Activated CD4-positive, CD25-positive, alpha-beta regulatory T cell treated with anti-CD3 and anti-CD28 coated beads, Interleukin-2, amount 50 U/mL, for 16 hours (primary cell): ENCODE data around the gene UNC13D.
"Not testable (repeated sequence)": the region's sequence is repeated elsewhere in the genome, so short reads cannot be mapped to it uniquely, and the experiment has no call there.

Experiments used
- DNase-seq: peaks from one replicate; pipeline ENCODE4 v3.0.0-alpha.2; 2020; ENCODE audit warnings: low read depth, low spot score

Gene UNC13D

DNA sequence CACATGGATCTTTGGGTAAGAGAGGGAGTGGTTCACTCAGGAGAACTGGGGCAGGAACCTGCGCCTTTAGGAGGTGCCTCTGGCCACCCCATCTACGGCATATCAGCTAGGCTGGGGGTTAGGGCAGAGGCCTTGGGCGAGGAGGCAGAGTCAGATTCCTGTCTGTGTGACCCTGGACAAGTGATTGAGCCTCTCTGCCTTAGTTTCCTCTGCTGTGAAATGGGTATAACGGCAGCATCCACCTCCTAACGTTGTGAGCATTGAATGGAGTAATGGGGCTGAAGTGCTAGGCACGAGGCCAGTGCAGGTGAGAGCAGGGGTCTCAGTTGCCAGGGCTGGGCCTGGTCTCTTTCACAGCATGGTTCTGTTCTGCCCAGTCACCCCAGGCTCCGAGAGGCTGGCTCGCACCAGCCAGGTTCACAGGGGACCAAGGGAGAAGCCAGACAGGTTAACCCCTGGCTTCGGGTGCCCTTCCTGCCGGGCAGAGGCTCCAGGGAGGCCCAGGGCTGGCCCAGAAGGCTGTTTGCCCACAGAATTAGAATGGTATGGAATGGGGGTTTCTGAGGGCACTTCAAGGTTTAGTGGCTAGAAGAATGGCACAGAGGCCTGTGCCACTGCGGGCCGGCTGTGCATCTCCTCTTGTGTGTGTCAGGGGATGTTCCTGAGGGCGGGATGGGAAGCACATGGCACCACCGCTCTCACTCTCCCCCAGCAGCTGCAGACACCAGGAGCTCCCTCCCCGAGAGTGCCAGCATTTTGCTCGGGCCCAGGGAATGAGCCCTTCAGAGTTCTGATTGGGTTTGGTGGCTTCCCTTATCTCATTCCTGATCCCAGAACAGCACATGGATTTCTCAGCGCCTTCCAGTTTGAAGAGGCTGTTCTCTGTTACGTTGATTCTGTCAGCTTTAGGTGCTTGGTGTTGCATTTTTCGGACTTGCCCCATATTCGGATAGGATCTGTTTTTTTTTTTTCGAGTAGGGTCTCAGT, 23.8 kb downstream of the UNC13D start:
- DNase-seq, result no peak

DNA sequence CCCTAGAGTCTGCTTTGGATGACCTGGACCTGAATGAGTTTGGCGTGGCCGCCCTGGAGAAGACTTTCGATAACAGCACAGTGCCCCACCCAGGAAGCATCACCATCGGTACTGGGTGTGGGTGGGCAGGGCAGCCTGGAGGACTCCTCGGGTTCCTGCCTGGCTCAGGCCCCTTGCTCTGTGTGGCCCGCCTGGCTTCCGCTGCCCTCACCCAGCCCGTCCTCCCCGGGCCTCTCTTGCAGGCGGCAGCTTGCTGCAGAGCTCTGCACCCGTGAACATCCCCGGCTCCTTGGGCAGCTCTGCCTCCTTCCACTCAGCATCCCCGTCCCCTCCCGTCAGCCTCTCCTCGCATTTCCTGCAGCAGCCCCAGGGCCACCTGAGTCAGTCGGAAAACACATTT, 24.5 kb downstream of the UNC13D start:
- no peak for DNase-seq

DNA sequence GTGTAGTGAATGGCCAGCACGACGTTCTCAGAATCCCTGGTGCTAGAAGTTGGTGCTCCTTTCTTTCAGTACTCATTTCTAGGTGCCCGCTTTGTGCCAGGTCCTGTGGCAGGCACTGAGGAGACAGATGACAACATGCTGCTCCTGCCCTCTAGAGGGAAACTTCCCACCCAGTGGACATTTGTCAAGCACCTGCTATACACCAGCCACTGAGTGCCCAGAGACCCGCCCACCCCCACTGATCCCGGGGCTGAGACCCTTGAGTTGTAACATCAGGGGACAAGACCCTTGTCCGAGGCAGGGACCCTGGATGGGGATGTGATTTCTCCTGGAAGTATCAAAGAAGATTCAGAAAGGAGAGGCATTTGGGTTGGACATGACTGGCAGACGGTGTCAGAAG, 25.1 kb downstream of the UNC13D start:
- DNase-seq, result no peak

DNA sequence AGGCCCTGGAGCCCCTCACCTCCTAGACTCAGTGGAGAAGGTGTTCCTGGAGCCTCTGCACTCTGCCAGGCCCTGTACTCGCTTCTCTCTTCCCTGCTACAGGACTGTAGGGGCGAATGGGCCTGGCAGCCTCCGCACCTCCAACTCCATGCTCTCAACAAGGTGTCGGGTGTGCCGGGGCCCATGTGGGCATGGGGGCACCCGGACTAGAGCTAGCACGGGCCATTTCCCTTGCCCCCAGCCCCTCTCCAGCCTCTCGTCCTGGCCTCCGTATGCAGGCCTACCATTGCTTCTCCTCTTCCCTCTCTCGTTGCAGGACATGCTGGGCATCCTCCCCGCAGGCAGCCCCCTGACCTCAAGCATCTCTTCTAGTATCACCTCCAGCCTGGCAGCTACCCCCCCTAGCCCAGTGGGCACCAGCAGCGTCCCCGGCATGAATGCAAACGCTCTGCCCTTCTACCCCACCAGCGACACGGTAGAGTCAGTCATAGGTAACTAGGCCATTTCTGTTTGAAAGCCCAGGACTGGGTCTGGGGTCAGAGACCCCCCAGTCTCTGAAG, 25.8 kb downstream of the UNC13D start:
- no peak for DNase-seq

DNA sequence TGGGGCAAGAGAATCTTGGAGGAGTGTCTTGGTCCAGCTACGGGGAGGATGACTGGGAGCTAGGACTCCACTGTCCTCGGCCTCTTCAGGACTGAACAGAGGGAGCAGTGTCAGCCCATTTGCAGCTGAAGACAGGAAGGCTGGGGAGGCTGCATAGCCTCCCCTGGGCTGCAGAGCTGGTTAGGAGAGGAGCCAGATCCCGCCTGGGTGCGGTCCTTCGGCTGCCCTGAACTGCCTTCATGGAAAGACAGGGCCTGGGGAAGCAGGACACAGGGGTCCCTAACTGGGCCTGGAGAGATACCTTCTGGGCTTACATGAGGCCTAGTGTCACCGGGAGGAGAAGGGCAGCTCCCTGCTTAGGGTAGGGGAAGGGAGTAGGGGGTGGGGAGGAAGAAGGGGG, 26.6 kb downstream of the UNC13D start:
- DNase-seq, result no peak

DNA sequence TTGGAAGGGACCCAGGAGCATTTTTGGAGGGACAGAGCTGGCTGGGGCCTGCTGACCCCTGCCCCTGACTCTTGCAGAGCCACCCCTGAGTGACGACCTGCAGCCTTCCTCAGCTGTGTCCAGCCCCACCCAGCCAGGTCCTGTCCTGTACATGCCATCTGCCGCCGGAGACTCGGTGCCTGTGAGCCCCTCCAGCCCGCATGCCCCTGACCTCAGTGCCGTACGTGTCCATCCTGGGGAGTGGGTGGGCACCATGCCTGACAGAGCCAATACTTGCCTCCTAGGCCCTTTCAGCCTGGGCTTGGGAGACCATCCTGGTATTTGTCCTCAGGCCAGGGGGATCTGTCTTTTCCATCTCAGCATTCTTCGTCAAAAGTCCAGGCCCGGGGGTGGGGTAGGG, 27.5 kb downstream of the UNC13D start:
- DNase-seq, result no peak

DNA sequence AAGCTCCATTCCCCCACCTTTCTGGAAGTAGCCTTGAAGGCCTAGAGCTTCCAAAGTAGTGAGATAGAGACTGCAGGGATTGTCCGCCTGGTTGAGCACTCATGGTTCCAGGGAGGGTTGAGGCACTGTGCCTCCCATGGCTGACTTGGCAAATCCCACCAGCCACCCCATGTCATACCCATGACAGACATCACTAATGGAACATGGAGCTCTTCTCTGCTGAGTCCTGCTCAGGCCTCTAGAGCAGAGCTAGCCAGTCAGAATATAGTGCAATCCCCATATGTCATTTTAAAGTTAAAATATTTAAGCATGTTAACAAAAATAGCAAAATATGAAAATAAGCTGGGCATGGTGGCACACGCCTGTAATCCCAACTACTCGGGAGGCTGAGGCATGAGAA, 28.8 kb downstream of the UNC13D start:
- no peak for DNase-seq

DNA sequence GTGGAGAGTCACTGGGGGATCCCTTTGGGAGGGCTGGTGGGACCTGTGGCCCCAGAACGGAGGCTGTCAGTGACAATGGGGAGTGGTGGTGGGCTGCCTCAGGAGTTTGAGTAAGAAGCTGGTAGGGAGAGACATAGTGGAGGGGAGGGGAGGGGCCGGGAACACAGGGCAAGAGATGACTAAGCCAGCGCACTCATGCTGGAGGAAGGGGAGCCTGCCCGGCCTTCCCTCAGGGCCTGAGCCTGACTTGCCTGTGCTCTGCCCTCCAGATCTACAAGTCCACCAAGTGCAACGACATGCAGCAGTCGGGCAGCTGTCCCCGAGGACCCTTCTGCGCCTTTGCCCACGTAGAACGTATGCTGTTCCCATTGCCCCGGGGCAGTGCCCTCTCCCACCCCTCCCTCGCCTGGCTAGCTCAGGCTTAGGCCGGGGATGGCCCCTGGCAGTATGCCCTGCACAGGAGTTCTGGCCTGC, 29.3 kb downstream of the UNC13D start:
- no peak for DNase-seq

DNA sequence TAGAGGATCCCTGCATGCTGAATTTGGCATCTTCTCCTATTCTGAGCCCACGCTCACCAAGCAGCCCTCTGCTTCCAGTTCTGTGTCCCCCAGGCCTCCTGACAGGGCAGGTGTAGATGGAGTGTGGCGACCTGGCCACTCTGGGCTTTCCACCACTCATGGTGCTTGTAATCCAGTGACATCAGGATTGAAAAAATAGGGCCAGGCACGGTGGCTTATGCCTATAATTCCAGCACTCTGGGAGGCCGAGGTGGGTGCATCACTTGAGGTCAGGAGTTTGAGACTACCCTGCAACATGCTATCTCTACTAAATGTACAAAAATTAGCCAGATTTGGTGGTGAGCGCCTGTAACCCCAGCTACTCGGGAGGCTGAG, 30.2 kb downstream of the UNC13D start:
- no peak for DNase-seq

DNA sequence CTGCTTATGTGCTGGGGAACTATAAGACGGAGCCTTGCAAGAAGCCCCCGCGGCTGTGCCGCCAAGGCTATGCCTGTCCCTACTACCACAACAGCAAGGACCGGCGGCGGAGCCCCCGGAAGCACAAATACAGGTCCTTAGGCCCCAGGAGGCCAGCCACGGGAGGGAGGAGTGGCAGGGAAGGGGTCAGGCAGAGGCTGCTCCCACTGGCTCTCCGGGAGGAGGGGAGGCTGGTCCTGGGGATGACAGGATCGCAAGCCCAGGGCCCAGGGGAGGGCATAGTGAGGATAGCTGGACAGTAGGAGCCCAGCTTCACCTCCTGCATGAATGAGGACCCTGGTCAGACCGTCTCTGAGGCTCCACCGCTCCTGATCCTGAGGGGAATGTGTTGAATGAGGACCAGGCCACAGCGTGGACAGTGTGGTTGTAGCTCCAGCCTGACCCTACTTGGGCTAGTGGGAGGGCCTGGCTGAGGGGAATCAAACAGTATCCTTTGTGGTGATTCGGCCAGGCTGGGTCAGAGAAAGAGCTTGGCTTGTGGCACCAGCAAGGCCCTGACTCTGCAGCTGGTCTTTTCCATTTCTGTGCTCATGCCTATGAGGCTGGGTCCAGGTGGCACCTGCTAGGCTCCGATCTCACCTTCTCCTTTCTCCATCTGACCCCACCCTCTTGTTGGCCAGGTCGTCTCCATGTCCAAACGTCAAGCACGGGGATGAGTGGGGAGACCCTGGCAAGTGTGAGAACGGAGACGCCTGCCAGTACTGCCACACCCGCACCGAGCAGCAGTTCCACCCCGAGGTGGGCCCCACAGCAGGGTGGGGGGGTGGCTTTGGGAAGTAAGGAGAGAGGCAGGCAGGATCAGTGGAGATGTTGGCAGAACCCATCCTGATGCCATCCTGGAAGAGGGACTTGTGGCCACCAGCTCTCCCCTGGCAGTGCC, 30.9 kb downstream of the UNC13D start:
- DNase-seq, result no peak

DNA sequence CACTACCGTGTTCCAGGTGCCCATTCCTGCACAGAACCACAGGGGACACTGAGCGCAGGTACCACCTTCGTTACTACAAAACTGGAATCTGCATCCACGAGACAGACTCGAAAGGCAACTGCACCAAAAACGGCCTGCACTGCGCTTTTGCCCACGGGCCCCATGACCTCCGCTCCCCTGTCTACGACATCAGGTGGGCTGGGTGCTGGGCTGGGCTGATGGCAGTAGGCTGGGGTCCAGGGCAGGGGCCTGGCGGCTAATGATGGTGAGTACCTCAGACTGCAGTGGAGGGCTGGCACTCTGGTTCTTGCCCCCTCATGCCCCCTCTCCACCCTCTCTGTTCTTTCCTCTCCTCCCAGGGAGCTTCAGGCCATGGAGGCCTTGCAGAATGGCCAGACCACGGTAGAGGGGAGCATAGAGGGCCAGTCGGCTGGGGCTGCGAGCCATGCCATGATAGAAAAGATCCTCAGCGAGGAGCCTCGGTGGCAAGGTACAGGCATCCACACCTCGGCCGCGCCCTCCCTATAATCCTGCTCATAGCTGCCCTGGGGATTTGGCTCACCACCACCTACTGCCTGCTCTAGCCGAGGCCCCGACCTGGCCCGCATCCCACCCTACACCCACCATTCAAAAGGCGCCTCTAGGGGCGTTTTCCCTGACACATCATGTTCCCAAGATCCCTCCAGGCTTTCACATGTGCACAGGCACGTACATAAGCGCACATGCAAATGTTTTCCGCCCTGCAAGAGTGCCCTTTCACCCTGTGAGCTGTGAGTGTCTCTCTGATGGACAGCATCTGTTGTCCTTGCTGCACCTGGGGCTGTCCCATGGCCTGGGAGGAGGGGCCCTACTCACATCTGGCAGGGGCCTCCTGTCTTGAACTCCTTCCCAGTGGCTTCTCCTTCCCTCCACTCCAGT, 31.8 kb downstream of the UNC13D start:
- DNase-seq, result no peak

DNA sequence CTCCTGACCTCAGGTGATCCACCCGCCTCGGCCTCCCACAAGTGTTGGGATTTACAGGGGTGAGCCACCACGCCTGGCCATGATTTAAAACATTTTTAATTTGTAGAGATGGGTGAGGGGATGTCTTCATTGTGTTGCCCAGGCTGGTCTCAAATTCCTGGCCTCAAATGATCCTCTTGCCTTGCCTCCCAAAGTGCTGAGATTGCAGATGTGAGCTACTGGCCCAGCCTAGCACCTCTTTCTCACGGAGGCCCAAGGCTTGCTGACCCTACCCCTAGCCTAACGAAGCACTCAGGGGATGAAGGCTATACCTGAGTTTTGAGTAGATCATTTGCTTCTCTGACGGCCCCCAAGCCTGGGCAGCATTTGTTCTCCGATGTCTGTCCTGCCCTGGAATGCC, 33.0 kb downstream of the UNC13D start:
- DNase-seq, result no peak

DNA sequence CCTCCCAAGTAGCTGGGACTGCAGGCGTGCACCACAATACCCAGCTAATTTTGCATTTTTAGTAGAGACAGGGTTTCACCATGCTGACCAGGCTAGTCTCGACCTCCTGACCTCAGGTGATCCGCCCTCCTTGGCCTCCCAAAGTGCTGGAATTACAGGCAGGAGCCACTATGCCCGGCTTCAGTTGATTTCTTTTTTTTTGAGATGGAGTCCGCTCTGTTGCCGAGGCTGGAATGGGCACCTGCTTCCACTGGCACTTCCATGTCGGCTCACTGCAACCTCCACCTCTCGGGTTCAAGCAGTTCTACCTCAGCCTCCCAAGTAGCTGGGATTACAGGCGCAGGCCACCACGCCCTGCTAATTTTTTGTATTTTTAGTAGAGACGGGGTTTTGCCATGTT, 33.4 kb downstream of the UNC13D start:
- DNase-seq, result not testable (repeated sequence)

DNA sequence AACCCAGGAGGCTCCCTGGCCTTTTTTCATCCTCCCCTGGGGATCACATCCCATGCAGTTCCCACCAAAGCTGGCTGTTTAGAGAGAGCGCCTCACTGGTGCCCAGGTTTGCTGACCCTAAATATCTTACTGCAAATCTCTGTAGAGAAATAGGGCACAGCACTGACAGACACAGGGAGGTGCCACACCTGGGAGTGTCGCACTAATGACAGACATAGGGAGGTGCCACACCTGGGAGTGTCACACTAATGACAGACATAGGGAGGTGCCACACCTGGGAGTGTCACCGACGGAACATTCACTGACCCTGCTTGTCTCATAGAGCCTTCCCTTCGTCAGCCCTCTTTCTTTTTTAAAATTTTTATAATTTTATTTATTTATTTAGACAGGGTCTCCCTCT, 34.0 kb downstream of the UNC13D start:
- DNase-seq, result no peak

DNA sequence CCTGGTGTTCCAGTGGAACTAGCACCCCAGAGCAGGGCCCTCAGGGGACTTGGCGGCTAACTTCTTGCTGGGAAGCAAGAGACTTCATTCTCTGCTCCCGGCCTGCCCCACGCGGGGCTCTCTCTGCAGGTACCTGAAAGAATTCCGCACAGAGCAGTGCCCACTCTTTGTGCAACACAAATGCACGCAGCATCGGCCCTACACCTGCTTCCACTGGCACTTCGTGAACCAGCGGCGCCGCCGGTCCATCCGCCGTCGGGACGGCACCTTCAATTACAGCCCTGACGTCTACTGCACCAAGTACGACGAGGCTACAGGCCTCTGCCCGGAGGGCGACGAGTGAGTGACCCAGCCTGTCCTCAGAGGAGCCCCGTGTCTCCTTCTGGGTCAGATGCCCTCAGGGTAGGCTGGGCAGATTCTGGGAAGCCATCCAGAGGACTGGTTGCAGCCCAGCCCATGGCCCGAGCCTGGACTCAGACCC, 34.5 kb downstream of the UNC13D start:
- no peak for DNase-seq

DNA sequence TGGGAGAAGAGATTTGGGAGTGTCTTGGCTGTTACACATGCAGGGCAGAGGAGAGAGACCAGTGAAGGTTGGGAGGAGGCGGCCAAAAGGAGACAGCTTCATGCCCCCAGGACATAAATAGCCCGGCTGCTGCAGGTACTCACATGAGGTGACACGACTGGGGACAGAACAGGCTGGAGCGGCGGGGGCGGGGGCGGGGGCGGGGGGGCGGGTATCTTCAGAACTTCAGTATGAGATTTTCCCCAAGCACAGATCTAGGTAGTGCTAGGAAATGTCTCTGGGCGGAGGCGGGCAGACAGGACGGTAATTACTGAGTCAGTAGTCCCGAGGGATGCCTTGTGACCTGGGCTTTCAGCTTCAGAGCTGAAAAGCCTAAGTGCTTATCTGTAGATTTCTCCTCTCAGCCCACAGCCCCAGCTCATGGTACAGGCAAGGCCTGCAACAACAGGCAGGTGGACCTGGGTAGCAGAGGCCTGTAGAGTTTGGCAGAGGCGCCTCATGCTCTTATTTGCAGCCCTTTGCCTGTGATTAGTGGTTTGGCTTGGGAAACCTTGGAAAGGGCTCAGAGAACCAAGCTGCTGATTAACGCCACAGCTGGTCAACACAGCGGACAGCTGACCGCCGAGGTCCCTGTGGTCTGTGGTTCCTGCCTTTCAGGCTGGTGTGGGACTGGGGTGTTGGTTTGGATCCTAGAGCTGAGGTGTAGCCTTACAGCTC, 35.1 kb downstream of the UNC13D start:
- DNase-seq, result no peak

DNA sequence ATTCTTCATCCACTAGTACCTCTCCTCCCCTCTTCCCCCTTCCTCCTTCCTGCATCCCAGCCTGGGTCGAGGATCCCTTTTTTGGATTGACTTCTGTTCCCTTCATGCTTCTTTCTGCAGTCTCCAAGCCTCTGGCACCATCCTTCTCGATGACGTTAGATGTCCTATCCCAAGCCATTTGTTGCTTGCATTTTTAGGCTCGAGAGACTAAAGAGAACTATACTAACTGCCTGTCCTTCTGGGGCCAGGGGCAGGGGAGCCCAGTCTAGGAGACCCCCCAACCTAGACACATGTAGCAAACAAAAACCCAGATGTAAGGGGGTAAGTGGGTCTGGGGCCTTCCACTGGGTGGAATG, 35.7 kb downstream of the UNC13D start:
- DNase-seq, result no peak

DNA sequence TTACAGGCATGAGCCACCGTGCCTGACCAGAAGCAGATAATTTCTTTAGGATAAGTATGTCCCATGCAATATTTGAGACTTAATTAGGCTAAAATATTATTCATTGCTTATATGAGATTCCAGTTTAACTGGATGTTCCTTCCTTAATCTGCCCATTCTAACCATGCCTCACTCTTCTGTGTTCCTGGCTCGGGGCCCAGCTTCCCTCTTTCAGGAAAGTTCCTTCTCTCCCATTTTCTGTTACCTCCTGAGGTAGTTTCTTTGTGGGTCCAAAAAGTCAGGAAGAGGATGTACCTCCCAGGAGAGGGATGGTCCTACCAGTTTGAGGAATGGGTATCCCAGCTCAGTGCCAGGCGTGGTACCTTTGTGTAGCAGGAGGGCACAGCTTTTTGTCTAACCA, 36.3 kb downstream of the UNC13D start:
- no peak for DNase-seq

DNA sequence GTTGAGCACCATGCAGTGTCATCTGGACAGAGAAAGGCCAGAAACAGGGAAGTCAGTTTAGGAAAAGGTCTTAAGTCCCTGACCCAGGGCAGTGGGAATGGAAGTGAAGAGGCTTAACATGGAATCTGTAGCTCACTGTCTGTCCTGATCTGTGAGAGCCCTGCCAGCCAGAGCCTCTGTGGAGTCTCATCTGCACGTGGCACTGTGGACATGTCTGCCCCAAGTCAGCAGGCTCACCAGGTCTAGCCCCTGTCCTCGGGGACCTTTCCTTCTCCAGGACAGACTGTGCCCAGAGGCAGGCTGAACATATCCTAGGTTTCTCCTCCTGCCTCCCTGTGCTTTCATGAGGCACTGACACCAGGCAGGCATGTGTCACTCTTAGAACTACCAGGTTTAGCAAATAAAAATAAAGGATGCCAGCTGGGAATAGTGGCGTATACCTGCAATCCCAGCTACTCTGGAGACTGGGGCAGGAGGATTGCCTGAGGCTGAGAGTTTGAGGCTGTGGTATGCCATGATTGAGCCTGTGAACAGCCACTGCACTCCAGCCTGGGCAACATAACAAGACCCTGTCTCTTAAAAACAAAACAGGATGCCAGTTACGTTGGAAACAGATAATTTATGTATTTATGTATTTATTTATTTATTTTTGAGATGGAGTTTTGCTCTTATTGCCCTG, 37.2 kb downstream of the UNC13D start:
- no peak for DNase-seq

DNA sequence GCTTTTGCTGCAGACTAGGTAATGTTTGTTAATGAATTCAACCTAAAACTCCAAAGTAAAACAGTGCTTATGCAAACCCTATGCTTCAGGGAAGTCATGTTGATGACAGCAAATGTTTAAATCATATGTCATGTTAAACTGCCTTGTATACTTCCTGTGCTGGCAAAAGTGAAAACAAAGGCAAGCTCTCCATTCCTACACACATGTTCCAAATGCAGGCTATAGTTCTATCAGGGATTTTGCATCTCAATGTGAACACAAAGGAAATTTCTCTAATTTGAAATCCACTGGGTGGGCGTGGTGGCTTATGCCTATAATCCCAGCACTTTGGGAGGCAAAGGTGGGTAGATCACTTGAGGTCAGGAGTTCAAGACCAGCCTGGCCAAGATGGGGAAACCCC, 40.3 kb downstream of the UNC13D start:
- DNase-seq, result no peak
